Gastrocnemius medialis (tissue), 4 donors: ENCODE data around the gene SPRR2B. TPM values are rescaled to one million over a fixed set of nuclear protein-coding genes. Genes with fewer than 3 reads are reported as not detected.
"Not testable (repeated sequence)": the region's sequence is repeated elsewhere in the genome, so short reads cannot be mapped to it uniquely, and the experiment has no call there.

Experiments used
- ATAC-seq, 2 donors: fragments of 150-250 bp; one replicate each; pipeline ENCODE4 v1.9.1; 2016
- DNase-seq, 2 donors: peaks; one replicate each; pipeline ENCODE4 v3.0.0-alpha.2; 2019
- H3K27ac ChIP-seq, 4 donors: fragments of 200-600 bp; sonication (generic); 1 replicate in 1 of 4; 2 replicates in 3 of 4; pipeline ENCODE4 v1.5.1; 2016 to 2018; ENCODE audit warnings: mild to moderate bottlenecking in 2 of 4, moderate library complexity in 1 of 4
- H3K27me3 ChIP-seq, 3 donors: fragments of 200-600 bp; sonication (generic) in 2 of 3; 1 replicate in 1 of 3; 2 replicates in 2 of 3; pipeline versions ENCODE4 v1.5.1 to v1.6.0; 2016 to 2019; ENCODE audit warnings: mild to moderate bottlenecking in 1 of 3, moderate library complexity in 1 of 3
- H3K36me3 ChIP-seq, 2 donors: fragments of 200-600 bp; sonication (generic) in 1 of 2; one replicate each; pipeline ENCODE4 v1.5.1; 2017 to 2018
- H3K4me1 ChIP-seq, 2 donors: fragments of 200-600 bp; sonication (generic) in 1 of 2; one replicate each; pipeline ENCODE4 v1.5.1; 2016 to 2017; ENCODE audit warnings: mild to moderate bottlenecking in 2 of 2
- H3K4me3 ChIP-seq, 4 donors: fragments of 200-600 bp; sonication (generic) in 3 of 4; 1 replicate in 1 of 4; 2 replicates in 3 of 4; pipeline ENCODE4 v1.5.1; 2016 to 2019; ENCODE audit warnings: mild to moderate bottlenecking in 2 of 4
- H3K9me3 ChIP-seq, 3 donors: fragments of 200-600 bp; sonication (generic) in 2 of 3; 1 replicate in 1 of 3; 2 replicates in 2 of 3; pipeline ENCODE4 v1.5.1; 2016 to 2019
- CTCF ChIP-seq, 5 experiments: fragments of 450-650 bp in 3 of 5; fragments of 200-600 bp in 2 of 5; sonication (generic) in 2 of 5; IDR thresholded peaks in 4 of 5; conservative IDR thresholded peaks in 1 of 5; 1 replicate in 4 of 5; 2 replicates in 1 of 5; pipeline ENCODE4 v1.5.1; 2016 to 2019; ENCODE audit warnings: antibody characterized with exemption in 5 of 5, mild to moderate bottlenecking in 3 of 5, moderate library complexity in 3 of 5
- POLR2A ChIP-seq, 2 donors: fragments of 450-650 bp; IDR thresholded peaks; one replicate each; pipeline ENCODE4 v1.6.1; 2017; ENCODE audit warnings: antibody characterized with exemption in 2 of 2, mild to moderate bottlenecking in 2 of 2, moderate library complexity in 2 of 2
- in situ Hi-C, 4 donors: fragments of 200-750 bp; cut with MboI; loops; one replicate each; pipeline versions ENCODE4 v1.15.0 to v1.8.0; 2017; ENCODE audit warnings: low sequenced_read_pairs in 4 of 4
- intact Hi-C: fragments of 100-400 bp; cut with DNase I; formaldehyde crosslinking; loops from one replicate; pipeline ENCODE4 v1.15.1; 2023; ENCODE audit warnings: low total_unique reads
- total RNA-seq, 4 donors: library from RNA; depleted of rRNA; stranded (reverse); fragments of >200 nt; gene quantifications; one replicate each; pipeline versions ENCODE4 v1.1.0 to v1.2.3, GENCODE V29; 2016

Gene SPRR2B
- total RNA-seq, 4 donors from 2014 or later, result not detected

- ATAC-seq (no peak), DNase-seq (no peak)
- H3K27me3 ChIP-seq, result no peaks in the 10 kb centered on the region
- H3K4me3 ChIP-seq, result no peak overlapping the region
- H3K4me1 ChIP-seq, result no peaks in the 10 kb centered on the region
- no peak for TF ChIP-seq CTCF (IDR thresholded peaks at IDR 0.05 in 4 of 5, conservative IDR thresholded peaks at IDR 0.05 in 1 of 5)
- no peak for TF ChIP-seq POLR2A (IDR thresholded peaks at IDR 0.05)
- no peaks in the 10 kb centered on the region for H3K9me3 ChIP-seq
- intact Hi-C loops, result no loop called here
- H3K27ac ChIP-seq, result no peak overlapping the region
- no peaks in the 10 kb centered on the region for H3K36me3 ChIP-seq
- in situ Hi-C loops, result no loop called here
Measured at GRCh38 chr1:153025797-153026196, 45.6 kb downstream of the SPRR2B start.

- no peak for TF ChIP-seq CTCF (IDR thresholded peaks at IDR 0.05 in 4 of 5, conservative IDR thresholded peaks at IDR 0.05 in 1 of 5)
- no peak for TF ChIP-seq POLR2A (IDR thresholded peaks at IDR 0.05)
- Histone ChIP-seq H3K36me3 (no peaks in the 10 kb centered on the region), H3K27me3 (no peaks in the 10 kb centered on the region), H3K9me3 (no peaks in the 10 kb centered on the region), H3K4me1 (no peaks in the 10 kb centered on the region), H3K4me3 (no peak overlapping the region), H3K27ac (no peak overlapping the region)
- in situ Hi-C loops, result no loop called here
- no peak for ATAC-seq
- intact Hi-C loops, result no loop called here
- DNase-seq, result no peak
Measured at GRCh38 chr1:153024413-153024812, 47.0 kb downstream of the SPRR2B start.

GRCh38 chr1:153023109-153023508 lies 48.3 kb downstream of the SPRR2B start:
- intact Hi-C loops, result no loop called here
- DNase-seq, result no peak
- in situ Hi-C loops, result no loop called here
- H3K4me1 ChIP-seq, result no peaks in the 10 kb centered on the region
- H3K9me3 ChIP-seq, result no peaks in the 10 kb centered on the region
- TF ChIP-seq CTCF (IDR thresholded peaks at IDR 0.05 in 4 of 5, conservative IDR thresholded peaks at IDR 0.05 in 1 of 5) (no peak), POLR2A (IDR thresholded peaks at IDR 0.05) (no peak)
- H3K27ac ChIP-seq, result no peak overlapping the region
- no peak overlapping the region for H3K4me3 ChIP-seq
- no peaks in the 10 kb centered on the region for H3K27me3 ChIP-seq
- ATAC-seq, result no peak
- no peaks in the 10 kb centered on the region for H3K36me3 ChIP-seq

GRCh38 chr1:153022340-153022739 lies 49.1 kb downstream of the SPRR2B start:
- H3K27me3 ChIP-seq, H3K9me3 ChIP-seq, H3K36me3 ChIP-seq, DNase-seq, H3K4me1 ChIP-seq, intact Hi-C loops, ATAC-seq, H3K4me3 ChIP-seq, H3K27ac ChIP-seq, in situ Hi-C loops: not testable (repeated sequence)

- intact Hi-C loops, result not testable (repeated sequence)
Measured at GRCh38 chr1:153021829-153022228, 49.6 kb downstream of the SPRR2B start.

More at GRCh38 chr1:153021829-153022228, 49.6 kb downstream of the SPRR2B start:
- DNase-seq, H3K27me3 ChIP-seq, H3K27ac ChIP-seq, H3K4me1 ChIP-seq, H3K36me3 ChIP-seq, ATAC-seq, H3K4me3 ChIP-seq, H3K9me3 ChIP-seq, in situ Hi-C loops: not testable (repeated sequence)

Other genes starting within 250 kb of the SPRR2B start
- gene LCE1A, start 244.1 kb downstream of the SPRR2B start, total RNA-seq, result not detected
- gene LCE6A, start 228.8 kb downstream of the SPRR2B start, total RNA-seq, result not detected
- gene LCE7A, start 211.6 kb downstream of the SPRR2B start, total RNA-seq, result not detected
- gene SMCP, start 193.3 kb downstream of the SPRR2B start, total RNA-seq, result not detected
- not detected for gene IVL, start 163.1 kb downstream of the SPRR2B start, total RNA-seq
- not detected for gene SPRR5, start 124.4 kb downstream of the SPRR2B start, total RNA-seq
- not detected for gene SPRR4, start 101.0 kb downstream of the SPRR2B start, total RNA-seq
- not detected for gene SPRR1A, start 87.5 kb downstream of the SPRR2B start, total RNA-seq
- not detected for gene SPRR3, start 69.9 kb downstream of the SPRR2B start, total RNA-seq
- gene SPRR1B, start 40.4 kb downstream of the SPRR2B start, total RNA-seq, result not detected
- gene SPRR2D, start 30.5 kb downstream of the SPRR2B start, total RNA-seq, result not detected
- not detected for gene SPRR2A, start 14.1 kb downstream of the SPRR2B start, total RNA-seq
- not detected for gene SPRR2E, start 22.9 kb upstream of the SPRR2B start, total RNA-seq
- gene SPRR2F, start 41.9 kb upstream of the SPRR2B start, total RNA-seq, result not detected
- gene SPRR2G, start 79.3 kb upstream of the SPRR2B start, total RNA-seq, result not detected
- gene LELP1, start 131.8 kb upstream of the SPRR2B start, total RNA-seq, result not detected
- gene PRR9, start 146.0 kb upstream of the SPRR2B start, total RNA-seq, result not detected
- not detected for gene LORICRIN, start 188.1 kb upstream of the SPRR2B start, total RNA-seq
- not detected for gene PGLYRP3, start 241.3 kb upstream of the SPRR2B start, total RNA-seq